Measurements from ENCODE around the gene GNB3. TPM values are rescaled to one million over a fixed set of nuclear protein-coding genes. Genes with fewer than 3 reads are reported as not detected.
"Not testable (repeated sequence)": the region's sequence is repeated elsewhere in the genome, so short reads cannot be mapped to it uniquely, and the experiment has no call there.

Gene GNB3
- total RNA-seq, 1 experiment from 2014 or later, result 3.9 TPM

- Histone ChIP-seq H3K36me3 (ENCODE audit: control insufficient read depth, insufficient read depth, low read length) (peaks cover 20% of the 10 kb centered on the region), H3K9me3 (no peaks in the 10 kb centered on the region), H3K27me3 (replicated peaks; ENCODE audit: control insufficient read depth, insufficient read depth, low read length) (no peaks in the 10 kb centered on the region), H3K4me1 (no peaks in the 10 kb centered on the region), H3K4me3 (ENCODE audit: low read depth, low read length) (no peak overlapping the region)
- Mint-ChIP-seq H3K4me3 (ENCODE audit: unreplicated experiment) (no peak overlapping the region), H3K36me3 (ENCODE audit: insufficient read depth, unreplicated experiment) (peaks cover 98% of the 10 kb centered on the region), H3K4me1 (ENCODE audit: low read depth, unreplicated experiment) (peaks cover 1% of the 10 kb centered on the region), H3K9me3 (ENCODE audit: unreplicated experiment) (no peaks in the 10 kb centered on the region), H3K27me3 (ENCODE audit: insufficient read depth, unreplicated experiment) (no peaks in the 10 kb centered on the region), H3K27ac (ENCODE audit: unreplicated experiment) (no peak overlapping the region)
- no peak for TF ChIP-seq CTCF (IDR thresholded peaks at IDR 0.05; ENCODE audit: insufficient read depth in 1 of 2, low read depth in 1 of 2, low read length in 1 of 2, severe bottlenecking in 1 of 2, unreplicated experiment in 1 of 2)
- CTCF ChIA-PET, result interaction anchor here (0.9 kb wide), 1 partner anchor 9 kb away, joined by 5 read pairs; the partner anchor contains the start of gene USP5
- no TSS peak for BruUV-seq (replicated peaks)
- intact Hi-C loops (cut with micrococcal nuclease; ENCODE audit: unreplicated experiment), result no loop called here
- POLR2A ChIA-PET, result no interaction called here
- DNase-seq, result no peak
Measured at GRCh38 chr12:6861391-6861790, 20.7 kb downstream of the GNB3 start.

GRCh38 chr12:6863033-6863432 is 22.3 kb downstream of the GNB3 start:
- H3K36me3 Mint-ChIP-seq (ENCODE audit: insufficient read depth, unreplicated experiment), result peaks cover 99% of the 10 kb centered on the region
- intact Hi-C loops (cut with micrococcal nuclease; ENCODE audit: unreplicated experiment), result no loop called here
- Histone ChIP-seq H3K4me1 (peaks cover 4% of the 10 kb centered on the region; the same call in 1 of the 2 replicates), H3K36me3 (ENCODE audit: control insufficient read depth, insufficient read depth, low read length) (peaks cover 14% of the 10 kb centered on the region), H3K9me3 (no peaks in the 10 kb centered on the region), H3K27me3 (replicated peaks; ENCODE audit: control insufficient read depth, insufficient read depth, low read length) (no peaks in the 10 kb centered on the region), H3K4me3 (ENCODE audit: low read depth, low read length) (no peak overlapping the region)
- ChIA-PET CTCF (interaction anchor here (1.3 kb wide), 1 partner anchor 28 kb away, joined by 3 read pairs; no protein-coding TSS in a partner anchor), POLR2A (interaction anchor here (1.2 kb wide), 1 partner anchor 11 kb away, joined by 3 read pairs; the partner anchor contains the start of gene USP5)
- no peak overlapping the region for H3K4me3 Mint-ChIP-seq (ENCODE audit: unreplicated experiment)
- no peaks in the 10 kb centered on the region for H3K9me3 Mint-ChIP-seq (ENCODE audit: unreplicated experiment)
- no peak for DNase-seq
- no peaks in the 10 kb centered on the region for H3K27me3 Mint-ChIP-seq (ENCODE audit: insufficient read depth, unreplicated experiment)
- TF ChIP-seq CTCF (IDR thresholded peaks at IDR 0.05; ENCODE audit: insufficient read depth in 1 of 2, low read depth in 1 of 2, low read length in 1 of 2, severe bottlenecking in 1 of 2, unreplicated experiment in 1 of 2), result no peak
- H3K27ac Mint-ChIP-seq (ENCODE audit: unreplicated experiment), result no peak overlapping the region
- peaks cover 5% of the 10 kb centered on the region for H3K4me1 Mint-ChIP-seq (ENCODE audit: low read depth, unreplicated experiment)
- no TSS peak for BruUV-seq (replicated peaks)

GRCh38 chr12:6863586-6864321 is 23.0 kb downstream of the GNB3 start:
- H3K4me3 Mint-ChIP-seq (ENCODE audit: unreplicated experiment), result no peak overlapping the region
- H3K27me3 Mint-ChIP-seq (ENCODE audit: insufficient read depth, unreplicated experiment), result no peaks in the 10 kb centered on the region
- Histone ChIP-seq H3K4me3 (ENCODE audit: low read depth, low read length) (no peak overlapping the region), H3K9me3 (no peaks in the 10 kb centered on the region), H3K27me3 (replicated peaks; ENCODE audit: control insufficient read depth, insufficient read depth, low read length) (no peaks in the 10 kb centered on the region), H3K4me1 (peaks cover 7% of the 10 kb centered on the region), H3K36me3 (ENCODE audit: control insufficient read depth, insufficient read depth, low read length) (peaks cover 17% of the 10 kb centered on the region)
- BruUV-seq (replicated peaks), result no TSS peak
- POLR2A ChIA-PET, result interaction anchor here (0.6 to 1.2 kb wide), 2 partner anchors 11 to 332 kb away, joined by 3 to 4 read pairs; partner anchors contain the start of gene USP5
- intact Hi-C loops (cut with micrococcal nuclease; ENCODE audit: unreplicated experiment), result no loop called here
- peaks cover 11% of the 10 kb centered on the region for H3K4me1 Mint-ChIP-seq (ENCODE audit: low read depth, unreplicated experiment)
- TF ChIP-seq CTCF (IDR thresholded peaks at IDR 0.05; ENCODE audit: insufficient read depth in 1 of 2, low read depth in 1 of 2, low read length in 1 of 2, severe bottlenecking in 1 of 2, unreplicated experiment in 1 of 2), result no peak
- no peaks in the 10 kb centered on the region for H3K9me3 Mint-ChIP-seq (ENCODE audit: unreplicated experiment)
- CTCF ChIA-PET, result interaction anchor here (1.3 kb wide), 1 partner anchor 29 kb away, joined by 3 read pairs; no protein-coding TSS in a partner anchor
- peaks cover 99% of the 10 kb centered on the region for H3K36me3 Mint-ChIP-seq (ENCODE audit: insufficient read depth, unreplicated experiment)
- DNase-seq, result no peak
- no peak overlapping the region for H3K27ac Mint-ChIP-seq (ENCODE audit: unreplicated experiment)

- H3K9me3 ChIP-seq; H3K27me3 ChIP-seq (replicated peaks; ENCODE audit: control insufficient read depth, insufficient read depth, low read length); BruUV-seq (replicated peaks); DNase-seq; H3K27me3 Mint-ChIP-seq (ENCODE audit: insufficient read depth, unreplicated experiment); H3K27ac Mint-ChIP-seq (ENCODE audit: unreplicated experiment); intact Hi-C loops (cut with micrococcal nuclease; ENCODE audit: unreplicated experiment); H3K4me3 ChIP-seq (ENCODE audit: low read depth, low read length); H3K9me3 Mint-ChIP-seq (ENCODE audit: unreplicated experiment); H3K4me3 Mint-ChIP-seq (ENCODE audit: unreplicated experiment): not testable (repeated sequence)
- CTCF ChIA-PET, result interaction anchor here (2.4 kb wide), 1 partner anchor 13 kb away, joined by 8 read pairs; the partner anchor contains the start of gene USP5
- POLR2A ChIA-PET, result interaction anchor here (5.4 kb wide), 1 partner anchor 13 kb away, joined by 102 read pairs; the partner anchor contains the start of genes CDCA3 and USP5
- peaks cover 99% of the 10 kb centered on the region for H3K36me3 Mint-ChIP-seq (ENCODE audit: insufficient read depth, unreplicated experiment)
- Histone ChIP-seq H3K36me3 (ENCODE audit: control insufficient read depth, insufficient read depth, low read length) (peaks cover 21% of the 10 kb centered on the region), H3K4me1 (peaks cover 17% of the 10 kb centered on the region)
- H3K4me1 Mint-ChIP-seq (ENCODE audit: low read depth, unreplicated experiment), result peaks cover 26% of the 10 kb centered on the region
Measured at GRCh38 chr12:6865307-6865706, 24.6 kb downstream of the GNB3 start.

Data from Caco-2 (cell line).